ENCODE data around the gene PROP1. TPM values are rescaled to one million over a fixed set of nuclear protein-coding genes. Genes with fewer than 3 reads are reported as not detected.

The PROP1 gene
- total RNA-seq, 1 donor from 2014 or later, result not detected

DNA sequence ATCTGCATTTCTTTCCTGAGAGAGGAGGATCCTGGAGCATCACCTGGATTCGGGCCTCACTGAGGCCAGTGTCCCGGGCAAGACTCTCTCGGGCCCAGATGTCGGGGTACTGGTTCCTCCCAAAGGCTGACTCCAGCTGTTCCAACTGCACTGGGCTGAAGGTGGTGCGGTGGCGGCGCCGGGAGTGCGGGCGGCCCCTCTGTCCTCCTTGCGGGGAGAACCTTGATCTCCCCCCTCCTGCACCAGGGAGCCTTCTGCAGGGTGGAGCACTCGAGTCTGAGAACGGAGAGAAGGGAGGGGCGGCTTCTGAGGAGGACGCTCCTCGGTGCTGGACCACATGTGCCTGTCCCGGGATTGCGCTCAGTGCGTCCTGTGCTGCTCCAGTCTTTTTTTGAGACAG, 2.0 kb downstream of the PROP1 start:
- Histone ChIP-seq H3K36me3 (ENCODE audit: insufficient read depth, low read length) (no peaks in the 10 kb centered on the region), H3K79me2 (ENCODE audit: insufficient read depth, low read length) (no peaks in the 10 kb centered on the region), H3K9me3 (ENCODE audit: insufficient read depth, low read depth, low read length) (no peaks in the 10 kb centered on the region), H2AFZ (ENCODE audit: low read depth, low read length) (no peak overlapping the region), H3K4me1 (ENCODE audit: insufficient read depth, low read length) (no peaks in the 10 kb centered on the region), H3K9ac (ENCODE audit: low read length) (no peak overlapping the region), H4K20me1 (ENCODE audit: insufficient read depth, low read length) (no peaks in the 10 kb centered on the region), H3K4me3 (ENCODE audit: insufficient read depth, low read depth, low read length) (no peak overlapping the region), H3K4me2 (ENCODE audit: low read length) (no peak overlapping the region), H3K27me3 (ENCODE audit: insufficient read depth, low read length) (no peaks in the 10 kb centered on the region), H3K27ac (ENCODE audit: low read depth, low read length) (no peak overlapping the region)
- TF ChIP-seq, protein P1, sequence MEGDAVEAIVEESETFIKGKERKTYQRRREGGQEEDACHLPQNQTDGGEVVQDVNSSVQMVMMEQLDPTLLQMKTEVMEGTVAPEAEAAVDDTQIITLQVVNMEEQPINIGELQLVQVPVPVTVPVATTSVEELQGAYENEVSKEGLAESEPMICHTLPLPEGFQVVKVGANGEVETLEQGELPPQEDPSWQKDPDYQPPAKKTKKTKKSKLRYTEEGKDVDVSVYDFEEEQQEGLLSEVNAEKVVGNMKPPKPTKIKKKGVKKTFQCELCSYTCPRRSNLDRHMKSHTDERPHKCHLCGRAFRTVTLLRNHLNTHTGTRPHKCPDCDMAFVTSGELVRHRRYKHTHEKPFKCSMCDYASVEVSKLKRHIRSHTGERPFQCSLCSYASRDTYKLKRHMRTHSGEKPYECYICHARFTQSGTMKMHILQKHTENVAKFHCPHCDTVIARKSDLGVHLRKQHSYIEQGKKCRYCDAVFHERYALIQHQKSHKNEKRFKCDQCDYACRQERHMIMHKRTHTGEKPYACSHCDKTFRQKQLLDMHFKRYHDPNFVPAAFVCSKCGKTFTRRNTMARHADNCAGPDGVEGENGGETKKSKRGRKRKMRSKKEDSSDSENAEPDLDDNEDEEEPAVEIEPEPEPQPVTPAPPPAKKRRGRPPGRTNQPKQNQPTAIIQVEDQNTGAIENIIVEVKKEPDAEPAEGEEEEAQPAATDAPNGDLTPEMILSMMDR (IDR thresholded peaks at IDR 0.05; ENCODE audit: insufficient read depth, low read depth, low read length), result no peak
- TF ChIP-seq EZH2 (IDR thresholded peaks at IDR 0.05; ENCODE audit: insufficient read depth, low read length), result no peak
- Mint-ChIP-seq H3K9me3 (ENCODE audit: unreplicated experiment) (no peaks in the 10 kb centered on the region), H3K4me1 (ENCODE audit: low read depth, unreplicated experiment) (no peaks in the 10 kb centered on the region), H3K36me3 (ENCODE audit: low read depth, unreplicated experiment) (peaks cover 3% of the 10 kb centered on the region), H3K27me3 (ENCODE audit: low read depth, unreplicated experiment) (peaks cover 17% of the 10 kb centered on the region), H3K27ac (ENCODE audit: unreplicated experiment) (no peak overlapping the region), H3K4me3 (ENCODE audit: unreplicated experiment) (no peak overlapping the region)
- no peak for FAIRE-seq
- DNase-seq (ENCODE audit: low read depth), result no peak

DNA sequence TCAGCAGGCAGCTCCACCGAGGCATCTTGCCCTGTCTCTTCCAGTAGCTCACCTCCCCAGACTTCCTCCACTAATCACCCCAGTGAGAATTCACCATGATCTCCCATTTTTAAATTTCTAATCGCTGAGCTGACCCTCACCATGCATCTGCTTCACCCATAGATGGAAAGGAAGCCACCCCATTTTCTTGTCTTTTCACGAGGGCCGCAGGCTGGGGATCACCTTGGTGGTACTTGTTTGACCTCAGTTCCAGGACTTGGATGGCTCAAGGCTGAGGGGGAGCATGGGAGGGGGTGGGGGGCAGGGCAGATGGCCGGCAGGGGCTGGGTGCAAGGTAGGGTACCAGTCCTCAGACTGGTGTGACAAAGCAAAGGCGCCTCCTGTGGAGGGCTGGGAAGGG, 3.6 kb downstream of the PROP1 start:
- no peak overlapping the region for H3K4me3 ChIP-seq (ENCODE audit: insufficient read depth, low read depth, low read length)
- no peaks in the 10 kb centered on the region for H3K4me1 ChIP-seq (ENCODE audit: insufficient read depth, low read length)
- H3K27me3 Mint-ChIP-seq (ENCODE audit: low read depth, unreplicated experiment), result peaks cover 17% of the 10 kb centered on the region
- H3K9me3 ChIP-seq (ENCODE audit: insufficient read depth, low read depth, low read length), result no peaks in the 10 kb centered on the region
- DNase-seq (ENCODE audit: low read depth) (no peak), FAIRE-seq (no peak)
- no peaks in the 10 kb centered on the region for H3K9me3 Mint-ChIP-seq (ENCODE audit: unreplicated experiment)
- H3K4me1 Mint-ChIP-seq (ENCODE audit: low read depth, unreplicated experiment), result no peaks in the 10 kb centered on the region
- peaks cover 3% of the 10 kb centered on the region for H3K36me3 Mint-ChIP-seq (ENCODE audit: low read depth, unreplicated experiment)
- no peak overlapping the region for H3K4me3 Mint-ChIP-seq (ENCODE audit: unreplicated experiment)
- no peak overlapping the region for H2AFZ ChIP-seq (ENCODE audit: low read depth, low read length)
- no peak overlapping the region for H3K27ac Mint-ChIP-seq (ENCODE audit: unreplicated experiment)
- H3K4me2 ChIP-seq (ENCODE audit: low read length), result no peak overlapping the region
- H3K27me3 ChIP-seq (ENCODE audit: insufficient read depth, low read length), result no peaks in the 10 kb centered on the region
- no peak for TF ChIP-seq EZH2 (IDR thresholded peaks at IDR 0.05; ENCODE audit: insufficient read depth, low read length)
- TF ChIP-seq, protein P1 (IDR thresholded peaks at IDR 0.05; ENCODE audit: insufficient read depth, low read depth, low read length), result no peak
- no peak overlapping the region for H3K27ac ChIP-seq (ENCODE audit: low read depth, low read length)
- H4K20me1 ChIP-seq (ENCODE audit: insufficient read depth, low read length), result no peaks in the 10 kb centered on the region
- H3K9ac ChIP-seq (ENCODE audit: low read length), result no peak overlapping the region
- no peaks in the 10 kb centered on the region for H3K79me2 ChIP-seq (ENCODE audit: insufficient read depth, low read length)
- H3K36me3 ChIP-seq (ENCODE audit: insufficient read depth, low read length), result no peaks in the 10 kb centered on the region

DNA sequence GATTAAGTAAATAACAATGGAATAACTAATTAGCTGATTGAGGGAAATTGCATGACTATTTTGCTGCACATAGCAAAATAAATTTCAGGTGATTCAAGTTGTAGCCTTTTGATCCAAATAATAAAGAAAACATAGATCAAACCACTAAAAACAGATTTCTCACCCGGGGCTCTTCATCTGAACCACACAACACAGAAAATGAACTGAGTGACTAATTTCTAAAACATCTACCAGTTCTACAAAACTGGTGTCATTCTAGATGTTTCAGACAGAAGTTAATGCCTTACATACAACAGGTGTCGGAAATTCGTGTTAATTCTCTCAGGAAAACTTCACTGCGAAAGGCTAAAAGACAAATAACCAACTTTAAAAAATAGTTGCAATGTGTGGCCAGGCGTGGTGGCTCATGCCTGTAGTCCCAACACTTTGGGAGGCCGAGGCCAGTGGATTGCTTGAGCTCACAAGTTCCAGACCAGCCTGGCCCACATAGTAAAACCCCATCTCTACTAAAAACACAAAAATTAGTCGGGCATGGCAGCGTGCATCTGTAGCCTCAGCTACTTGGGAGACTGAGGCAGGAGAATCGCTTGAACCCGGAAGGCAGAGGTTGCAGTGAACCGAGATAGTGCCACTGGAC, 6.9 kb downstream of the PROP1 start:
- H3K9me3 ChIP-seq (ENCODE audit: insufficient read depth, low read depth, low read length), result no peaks in the 10 kb centered on the region
- DNase-seq (ENCODE audit: low read depth) (no peak), FAIRE-seq (no peak)
- H3K4me1 Mint-ChIP-seq (ENCODE audit: low read depth, unreplicated experiment), result no peaks in the 10 kb centered on the region
- H3K27me3 ChIP-seq (ENCODE audit: insufficient read depth, low read length), result peaks cover 18% of the 10 kb centered on the region
- no peaks in the 10 kb centered on the region for H3K4me1 ChIP-seq (ENCODE audit: insufficient read depth, low read length)
- H2AFZ ChIP-seq (ENCODE audit: low read depth, low read length), result no peak overlapping the region
- H3K27ac ChIP-seq (ENCODE audit: low read depth, low read length), result no peak overlapping the region
- H3K9ac ChIP-seq (ENCODE audit: low read length), result no peak overlapping the region
- no peak overlapping the region for H3K27ac Mint-ChIP-seq (ENCODE audit: unreplicated experiment)
- no peaks in the 10 kb centered on the region for H4K20me1 ChIP-seq (ENCODE audit: insufficient read depth, low read length)
- H3K4me3 Mint-ChIP-seq (ENCODE audit: unreplicated experiment), result no peak overlapping the region
- H3K36me3 Mint-ChIP-seq (ENCODE audit: low read depth, unreplicated experiment), result no peaks in the 10 kb centered on the region
- no peaks in the 10 kb centered on the region for H3K36me3 ChIP-seq (ENCODE audit: insufficient read depth, low read length)
- peaks cover 16% of the 10 kb centered on the region for H3K27me3 Mint-ChIP-seq (ENCODE audit: low read depth, unreplicated experiment)
- no peak overlapping the region for H3K4me2 ChIP-seq (ENCODE audit: low read length)
- no peak overlapping the region for H3K4me3 ChIP-seq (ENCODE audit: insufficient read depth, low read depth, low read length)
- H3K9me3 Mint-ChIP-seq (ENCODE audit: unreplicated experiment), result no peaks in the 10 kb centered on the region
- TF ChIP-seq EZH2 (IDR thresholded peaks at IDR 0.05; ENCODE audit: insufficient read depth, low read length), result no peak
- TF ChIP-seq, protein P1 (IDR thresholded peaks at IDR 0.05; ENCODE audit: insufficient read depth, low read depth, low read length), result no peak
- H3K79me2 ChIP-seq (ENCODE audit: insufficient read depth, low read length), result no peaks in the 10 kb centered on the region
